WTC11 (cell line): Measurements from ENCODE around the gene PPIH. TPM values are rescaled to one million over a fixed set of nuclear protein-coding genes. Genes with fewer than 3 reads are reported as not detected.

Source experiments
- ATAC-seq: fragments of 200-7000 bp; cut with Tn5 transposase; 2 replicates; pipeline ENCODE4 v1.10.0; 2021; ENCODE audit warnings: mild to moderate bottlenecking, moderate library complexity
- CTCF ChIA-PET: fragments of 300-600 bp; sonication (Branson Sonifier 250); formaldehyde crosslinking; loops from one replicate; lab custom pipeline; 2021; ENCODE audit warnings: antibody characterized with exemption; lab: Charles Lee
- POLR2A ChIA-PET: fragments of 350-600 bp; sonication (Branson Sonifier 250); formaldehyde crosslinking; loops from one replicate; lab custom pipeline; 2021; ENCODE audit warnings: antibody characterized with exemption; lab: Charles Lee
- DNase-seq: peaks from one replicate; pipeline ENCODE4 v3.0.0; 2021; ENCODE audit warnings: low spot score
- H3K27ac Mint-ChIP-seq: 2 replicates; pipeline ENCODE4 v1.8.0; 2021; ENCODE audit warnings: mixed read lengths
- H3K27me3 Mint-ChIP-seq: 2 replicates; pipeline ENCODE4 v1.8.0; 2021; ENCODE audit warnings: low read depth, mild to moderate bottlenecking, moderate library complexity, mixed read lengths
- H3K36me3 Mint-ChIP-seq: 2 replicates; pipeline ENCODE4 v1.8.0; 2021; ENCODE audit warnings: mixed read lengths
- H3K4me1 Mint-ChIP-seq: 2 replicates; pipeline ENCODE4 v1.8.0; 2022; ENCODE audit warnings: mixed read lengths
- H3K4me3 Mint-ChIP-seq: 2 replicates; pipeline ENCODE4 v1.8.0; 2021; ENCODE audit warnings: mild to moderate bottlenecking, moderate library complexity, mixed read lengths
- H3K9me3 Mint-ChIP-seq: 2 replicates; pipeline ENCODE4 v1.8.0; 2021; ENCODE audit warnings: mixed read lengths
- ARID4B ChIP-seq: sonication (generic); formaldehyde crosslinking; IDR thresholded peaks from 2 replicates; pipeline ENCODE4 v1.8.0; 2023; ENCODE audit warnings: missing genetic modification reagents, mild to moderate bottlenecking, borderline replicate concordance
- CREB1 ChIP-seq: sonication (generic); formaldehyde crosslinking; IDR thresholded peaks from 2 replicates; pipeline ENCODE4 v1.8.0; 2023; ENCODE audit warnings: mild to moderate bottlenecking, missing genetic modification reagents
- CREM ChIP-seq: sonication (generic); formaldehyde crosslinking; IDR thresholded peaks from 2 replicates; pipeline ENCODE4 v1.8.1; 2022; ENCODE audit warnings: mild to moderate bottlenecking, missing genetic modification reagents, moderate library complexity
- CTCF ChIP-seq: fragments of 200-600 bp; IDR thresholded peaks from 2 replicates; pipeline ENCODE4 v1.8.0; 2022; ENCODE audit warnings: antibody characterized with exemption
- E2F4 ChIP-seq: sonication (generic); formaldehyde crosslinking; IDR thresholded peaks from 2 replicates; pipeline ENCODE4 v1.8.1; 2022; ENCODE audit warnings: low read depth, mild to moderate bottlenecking, moderate library complexity, missing genetic modification reagents, borderline replicate concordance
- ELF4 ChIP-seq: sonication (generic); formaldehyde crosslinking; IDR thresholded peaks from 2 replicates; pipeline ENCODE4 v1.8.1; 2022; ENCODE audit warnings: low read depth, mild to moderate bottlenecking, moderate library complexity, missing genetic modification reagents
- FOXJ3 ChIP-seq: sonication (generic); formaldehyde crosslinking; IDR thresholded peaks from 2 replicates; pipeline ENCODE4 v1.9.0; 2021; ENCODE audit warnings: missing genetic modification reagents, mild to moderate bottlenecking, borderline replicate concordance
- FOXK1 ChIP-seq: sonication (generic); formaldehyde crosslinking; IDR thresholded peaks from 2 replicates; pipeline ENCODE4 v1.8.0; 2022; ENCODE audit warnings: mild to moderate bottlenecking, moderate library complexity, missing genetic modification reagents
- FOXP1 ChIP-seq: sonication (generic); formaldehyde crosslinking; IDR thresholded peaks from 2 replicates; pipeline ENCODE4 v1.8.0; 2022; ENCODE audit warnings: missing genetic modification reagents, mild to moderate bottlenecking, moderate library complexity, borderline replicate concordance
- HMGXB4 ChIP-seq: sonication (generic); formaldehyde crosslinking; IDR thresholded peaks from 2 replicates; pipeline ENCODE4 v1.8.1; 2023; ENCODE audit warnings: mild to moderate bottlenecking, moderate library complexity, missing genetic modification reagents
- IRF1 ChIP-seq: sonication (generic); formaldehyde crosslinking; IDR thresholded peaks from 2 replicates; pipeline ENCODE4 v1.8.0; 2023; ENCODE audit warnings: missing genetic modification reagents
- JUN ChIP-seq: sonication (generic); formaldehyde crosslinking; IDR thresholded peaks from 2 replicates; pipeline ENCODE4 v1.8.0; 2023; ENCODE audit warnings: mild to moderate bottlenecking, missing genetic modification reagents
- MAX ChIP-seq: sonication (generic); formaldehyde crosslinking; IDR thresholded peaks from 2 replicates; pipeline ENCODE4 v1.8.0; 2022; ENCODE audit warnings: mild to moderate bottlenecking, missing genetic modification reagents
- MLX ChIP-seq: sonication (generic); formaldehyde crosslinking; IDR thresholded peaks from 2 replicates; pipeline ENCODE4 v1.8.1; 2023; ENCODE audit warnings: mild to moderate bottlenecking, missing genetic modification reagents, moderate library complexity
- MXD4 ChIP-seq: fragments of 250-450 bp; sonication (Bioruptor Pico); IDR thresholded peaks from 2 replicates; pipeline ENCODE4 v1.8.0; 2021; ENCODE audit warnings: mild to moderate bottlenecking, moderate library complexity, borderline replicate concordance
- MYBL2 ChIP-seq: sonication (generic); formaldehyde crosslinking; IDR thresholded peaks from 2 replicates; pipeline ENCODE4 v1.8.1; 2023; ENCODE audit warnings: mild to moderate bottlenecking, moderate library complexity, missing genetic modification reagents
- NFATC4 ChIP-seq: fragments of 250-450 bp; sonication (Bioruptor Pico); IDR thresholded peaks from 2 replicates; pipeline ENCODE4 v1.9.0; 2021; ENCODE audit warnings: mild to moderate bottlenecking
- NR2C2 ChIP-seq: sonication (generic); formaldehyde crosslinking; IDR thresholded peaks from 2 replicates; pipeline ENCODE4 v1.8.0; 2022; ENCODE audit warnings: mild to moderate bottlenecking, missing genetic modification reagents
- RELA ChIP-seq: sonication (generic); formaldehyde crosslinking; IDR thresholded peaks from 2 replicates; pipeline ENCODE4 v1.8.1; 2022; ENCODE audit warnings: missing genetic modification reagents, mild to moderate bottlenecking, borderline replicate concordance
- SMAD3 ChIP-seq: sonication (generic); formaldehyde crosslinking; IDR thresholded peaks from 2 replicates; pipeline ENCODE4 v1.8.0; 2022; ENCODE audit warnings: missing genetic modification reagents, mild to moderate bottlenecking, borderline replicate concordance
- SP1 ChIP-seq: sonication (generic); formaldehyde crosslinking; conservative IDR thresholded peaks from 2 replicates; pipeline ENCODE4 v1.8.1; 2022; ENCODE audit warnings: missing genetic modification reagents
- TP53 ChIP-seq: sonication (generic); formaldehyde crosslinking; IDR thresholded peaks from 2 replicates; pipeline ENCODE4 v1.8.1; 2023; ENCODE audit warnings: mild to moderate bottlenecking, missing genetic modification reagents
- ZBTB21 ChIP-seq: sonication (generic); formaldehyde crosslinking; IDR thresholded peaks from 2 replicates; pipeline ENCODE4 v1.8.1; 2023; ENCODE audit warnings: mild to moderate bottlenecking, missing genetic modification reagents, borderline replicate concordance
- ZNF121 ChIP-seq: sonication (generic); formaldehyde crosslinking; IDR thresholded peaks from 2 replicates; pipeline ENCODE4 v1.8.0; 2023; ENCODE audit warnings: missing genetic modification reagents
- ZNF317 ChIP-seq: sonication (generic); formaldehyde crosslinking; IDR thresholded peaks from 2 replicates; pipeline ENCODE4 v1.8.1; 2023; ENCODE audit warnings: low read depth, mild to moderate bottlenecking, moderate library complexity, missing genetic modification reagents, borderline replicate concordance
- ZNF396 ChIP-seq: fragments of 250-450 bp; sonication (Bioruptor Pico); IDR thresholded peaks from 2 replicates; pipeline ENCODE4 v1.8.0; 2021; ENCODE audit warnings: mild to moderate bottlenecking, moderate library complexity, borderline replicate concordance
- total RNA-seq: library from RNA; stranded (reverse); gene quantifications from 3 replicates; pipeline ENCODE4 v1.2.3, GENCODE V29; 2021

Gene PPIH
- total RNA-seq, 1 experiment from 2014 or later: 69.3 TPM

GRCh38 chr1:42682739-42683531 lies 24.7 kb downstream of the PPIH start:
- ATAC-seq (no peak), DNase-seq (peak; percentile 43)
- peaks cover 53% of the 10 kb centered on the region for H3K4me1 Mint-ChIP-seq
- no peaks in the 10 kb centered on the region; the same call in 1 of the 2 replicates for H3K27me3 Mint-ChIP-seq
- peaks cover 33% of the 10 kb centered on the region for H3K36me3 Mint-ChIP-seq
- H3K9me3 Mint-ChIP-seq: no peaks in the 10 kb centered on the region
- H3K4me3 Mint-ChIP-seq: peak overlapping the region; percentile 97
- ChIA-PET POLR2A (interaction anchor here (0.7 to 2.8 kb wide), 8 partner anchors 8 to 510 kb away, joined by 3 to 20 read pairs (median 4); partner anchors contain the start of genes C1orf50, CLDN19, P3H1 and PPIH), CTCF (interaction anchor here (0.6 to 3.1 kb wide), 7 partner anchors 25 to 509 kb away, joined by 3 to 9 read pairs (median 4); partner anchors contain the start of genes CLDN19 and PPIH)
- H3K27ac Mint-ChIP-seq: peak overlapping the region; percentile 84
- peak; percentile 82; the same call in 1 of the 2 replicates for TF ChIP-seq MAX (CRISPR knock-in tag)
- no peak for TF ChIP-seq ZBTB21 (CRISPR knock-in tag)
- no peak for TF ChIP-seq CREM (CRISPR knock-in tag)
- TF ChIP-seq ZNF317 (CRISPR knock-in tag): peak; percentile 48; the same call in 1 of the 2 replicates
- TF ChIP-seq E2F4 (CRISPR knock-in tag): 0 out of 2 replicates have a peak, but pooled peaks have one; percentile 43
- TF ChIP-seq NFATC4 (CRISPR knock-in tag): no peak
- TF ChIP-seq MXD4 (CRISPR knock-in tag): no peak
- TF ChIP-seq FOXJ3 (CRISPR knock-in tag): no peak
- peak; percentile 24; the same call in 1 of the 2 replicates for TF ChIP-seq RELA (CRISPR knock-in tag)
- TF ChIP-seq ZNF396 (CRISPR knock-in tag): no peak
- TF ChIP-seq SP1 (CRISPR knock-in tag): peak; percentile 55; the same call in 1 of the 2 replicates
- peak; percentile 69; the same call in 1 of the 2 replicates for TF ChIP-seq HMGXB4 (CRISPR knock-in tag)
- no peak for TF ChIP-seq CTCF
- TF ChIP-seq NR2C2 (CRISPR knock-in tag): no peak
- no peak for TF ChIP-seq ZNF121 (CRISPR knock-in tag)
- no peak for TF ChIP-seq MLX (CRISPR knock-in tag)
- TF ChIP-seq ARID4B: 0 out of 2 replicates have a peak, but pooled peaks have one; percentile 18
- TF ChIP-seq CREB1: no peak
- TF ChIP-seq ELF4 (CRISPR knock-in tag): no peak
- TF ChIP-seq FOXK1 (CRISPR knock-in tag): peak; percentile 71
- 0 out of 2 replicates have a peak, but pooled peaks have one; percentile 39 for TF ChIP-seq IRF1 (CRISPR knock-in tag)
- TF ChIP-seq FOXP1 (CRISPR knock-in tag): peak; percentile 84
- no peak for TF ChIP-seq TP53 (CRISPR knock-in tag)
- TF ChIP-seq MYBL2 (CRISPR knock-in tag): peak; percentile 48; the same call in 1 of the 2 replicates
- TF ChIP-seq JUN: no peak
- 0 out of 2 replicates have a peak, but pooled peaks have one; percentile 25 for TF ChIP-seq SMAD3 (CRISPR knock-in tag)
